ENCODE results near the gene PPFIBP2.
"Not testable (repeated sequence)": the region's sequence is repeated elsewhere in the genome, so short reads cannot be mapped to it uniquely, and the experiment has no call there.

The PPFIBP2 gene

DNA sequence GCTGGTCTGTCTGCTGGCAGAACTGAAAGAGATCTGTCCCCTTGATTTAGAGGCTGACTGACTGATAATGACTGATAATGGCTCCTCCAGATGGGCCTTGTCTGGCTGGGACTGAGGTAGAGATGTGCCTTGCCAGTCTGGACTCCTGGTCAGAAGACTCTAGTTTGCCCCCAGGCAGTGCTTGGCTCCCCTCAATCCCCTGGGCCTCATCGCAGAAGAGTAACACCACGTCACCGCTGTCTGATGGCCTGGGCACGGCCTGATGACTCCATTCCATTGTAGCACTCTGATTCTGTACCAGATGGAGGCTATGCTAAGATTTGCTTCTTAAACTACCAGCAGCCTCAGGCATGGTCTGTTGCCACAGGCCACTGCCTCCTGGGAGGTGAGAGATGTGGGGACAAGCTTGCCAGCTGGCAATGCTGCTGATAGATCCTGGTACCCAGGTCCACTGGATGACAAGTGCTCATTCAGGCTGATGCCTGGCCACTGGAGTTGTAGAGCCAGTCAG is 140.5 kb downstream of the PPFIBP2 start:
- TF ChIP-seq POLR2A (IDR thresholded peaks at IDR 0.05; ENCODE audit: low read depth, low read length), result no peak
- FAIRE-seq (no peak), DNase-seq (ENCODE audit: insufficient read length, low spot score) (no peak)

DNA sequence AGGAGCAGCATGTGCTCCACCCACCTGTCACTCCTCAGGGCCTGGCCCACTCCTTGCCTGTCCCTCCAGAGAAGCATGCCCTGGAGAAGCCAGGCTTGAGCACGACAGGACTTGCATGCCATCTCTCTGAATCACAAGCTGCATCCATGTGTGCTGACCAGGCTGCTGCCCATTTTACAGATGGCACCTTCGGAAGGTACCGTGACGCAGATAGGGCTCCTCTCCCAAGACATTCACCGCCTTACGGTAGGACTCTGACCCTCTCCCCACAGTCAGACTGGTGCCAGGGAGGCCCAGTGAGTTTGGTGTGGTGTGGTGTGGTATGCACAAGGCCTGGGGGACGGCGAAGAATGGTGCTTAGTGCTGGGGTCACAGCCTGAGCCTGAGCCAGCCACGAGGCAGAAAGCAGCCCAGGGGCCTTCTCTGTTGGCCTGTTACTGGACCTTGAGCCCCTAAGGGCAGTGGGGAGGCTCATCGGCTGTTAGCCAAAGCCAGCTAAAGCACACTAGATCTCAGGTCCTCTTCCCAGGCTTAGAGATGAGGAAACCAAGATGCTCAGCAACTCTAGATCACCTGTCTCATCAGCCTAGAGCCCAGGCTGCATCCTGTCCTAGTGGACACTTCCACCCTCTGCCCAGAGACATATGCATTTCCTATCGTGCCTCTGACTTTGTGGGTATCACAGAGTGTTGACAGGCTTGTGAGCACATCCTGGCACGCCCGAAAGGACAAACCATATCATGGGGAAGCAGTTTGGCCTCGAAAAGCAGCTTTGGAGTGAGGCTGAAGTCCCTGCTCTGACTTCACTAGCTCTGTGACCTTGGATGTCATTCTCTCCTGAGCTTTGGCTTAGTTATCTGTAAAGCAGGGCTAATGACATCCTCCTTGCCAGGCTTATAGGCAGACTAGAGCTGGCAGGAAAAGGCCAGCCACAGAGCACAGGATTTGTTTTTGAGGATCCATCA is 141.7 kb downstream of the PPFIBP2 start:
- FAIRE-seq (no peak), DNase-seq (ENCODE audit: insufficient read length, low spot score) (no peak)
- TF ChIP-seq POLR2A (IDR thresholded peaks at IDR 0.05; ENCODE audit: low read depth, low read length), result no peak

DNA sequence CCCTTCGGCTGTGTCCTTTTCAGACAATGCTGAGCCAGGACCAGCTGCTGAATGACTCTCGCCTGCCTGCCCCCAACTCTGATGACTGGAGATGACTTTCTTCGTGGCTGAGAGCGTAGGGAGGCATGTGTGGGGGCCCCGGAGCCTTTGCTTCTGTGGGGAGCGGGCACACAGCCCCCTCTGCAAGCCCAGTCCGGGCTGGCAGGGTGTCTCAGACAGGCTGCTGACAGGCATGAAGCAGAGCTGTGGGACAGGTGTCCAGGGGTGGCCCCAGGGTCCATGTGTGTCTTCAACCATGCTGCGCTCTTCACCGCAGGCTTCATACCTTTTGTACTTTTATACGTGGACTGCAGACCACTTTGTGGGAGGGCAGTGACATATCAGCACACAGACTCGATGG is 142.9 kb downstream of the PPFIBP2 start:
- FAIRE-seq (no peak), DNase-seq (ENCODE audit: insufficient read length, low spot score) (no peak)
- no peak for TF ChIP-seq POLR2A (IDR thresholded peaks at IDR 0.05; ENCODE audit: low read depth, low read length)

DNA sequence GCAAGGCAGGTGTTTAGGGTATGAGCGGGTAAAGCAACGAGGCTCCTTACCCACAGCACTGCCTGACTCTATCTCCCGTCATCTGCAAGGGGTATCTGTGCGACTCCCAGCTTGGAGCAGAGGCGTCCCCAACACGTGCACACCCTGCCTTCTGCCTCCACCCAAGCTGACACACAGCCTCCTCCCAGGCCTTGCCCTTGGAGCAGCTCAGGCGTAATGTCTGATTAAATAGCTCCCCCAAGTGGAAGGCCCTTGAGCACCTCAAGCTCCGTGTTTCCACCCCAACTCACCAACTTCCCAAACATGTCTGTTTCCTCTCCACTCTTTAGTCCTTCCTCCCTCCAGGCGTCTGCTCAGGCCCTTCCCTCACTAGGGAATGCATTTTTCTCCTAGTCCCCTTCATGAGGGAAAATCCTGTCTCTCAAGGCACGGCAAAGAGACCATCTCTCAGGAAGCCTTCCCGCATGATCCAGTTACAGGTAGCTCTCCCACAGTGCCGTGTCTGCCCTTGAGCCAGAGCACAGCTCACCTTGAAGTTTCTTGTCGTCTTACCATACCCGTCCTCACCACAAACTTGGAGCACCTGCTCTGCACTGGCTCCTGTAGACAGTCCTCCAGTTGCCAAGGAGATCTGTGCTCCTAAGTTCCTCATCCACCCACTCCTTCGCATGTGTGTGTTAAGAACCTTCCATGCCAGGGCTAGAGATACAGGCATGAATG is 143.7 kb downstream of the PPFIBP2 start:
- FAIRE-seq (no peak), DNase-seq (ENCODE audit: insufficient read length, low spot score) (peak; percentile 43)
- TF ChIP-seq POLR2A (IDR thresholded peaks at IDR 0.05; ENCODE audit: low read depth, low read length), result no peak

DNA sequence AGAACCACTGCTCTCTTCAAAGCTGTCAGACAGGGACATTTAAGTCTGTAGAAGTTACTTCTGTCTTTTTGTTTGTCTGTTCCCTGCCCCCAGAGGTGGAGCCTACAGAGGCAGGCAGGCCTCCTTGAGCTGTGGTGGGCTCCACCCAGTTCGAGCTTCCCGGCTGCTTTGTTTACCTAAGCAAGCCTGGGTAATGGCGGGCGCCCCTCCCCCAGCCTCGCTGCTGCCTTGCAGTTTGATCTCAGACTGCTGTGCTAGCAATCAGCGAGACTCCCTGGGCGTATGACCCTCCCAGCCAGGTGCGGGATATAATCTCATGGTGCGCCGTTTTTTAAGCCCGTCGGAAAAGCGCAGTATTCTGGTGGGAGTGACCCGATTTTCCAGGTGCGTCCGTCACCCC is 149.7 kb downstream of the PPFIBP2 start:
- FAIRE-seq; DNase-seq (ENCODE audit: insufficient read length, low spot score): not testable (repeated sequence)

DNA sequence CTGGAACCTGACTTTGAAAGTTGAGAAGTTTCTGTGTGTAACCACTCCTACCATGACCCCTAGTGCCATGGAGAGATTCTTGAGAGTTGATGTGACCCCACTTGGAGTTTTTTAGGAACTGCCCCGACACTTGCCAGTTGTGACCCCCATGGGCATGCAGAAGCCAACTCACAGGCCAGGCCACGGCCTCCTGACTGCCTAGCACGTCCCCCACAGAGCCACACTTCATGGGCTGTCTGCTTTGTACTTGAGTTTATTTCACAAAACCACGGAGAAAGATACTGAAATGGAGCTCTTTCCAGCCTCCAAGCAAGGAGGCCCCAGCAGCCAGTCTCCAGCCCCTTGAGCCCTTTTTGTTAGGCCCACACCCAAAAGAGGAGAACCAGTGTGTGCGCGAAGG is 151.1 kb downstream of the PPFIBP2 start:
- TF ChIP-seq POLR2A (IDR thresholded peaks at IDR 0.05; ENCODE audit: low read depth, low read length), result no peak
- DNase-seq (ENCODE audit: insufficient read length, low spot score), result no peak
- no peak for FAIRE-seq

DNA sequence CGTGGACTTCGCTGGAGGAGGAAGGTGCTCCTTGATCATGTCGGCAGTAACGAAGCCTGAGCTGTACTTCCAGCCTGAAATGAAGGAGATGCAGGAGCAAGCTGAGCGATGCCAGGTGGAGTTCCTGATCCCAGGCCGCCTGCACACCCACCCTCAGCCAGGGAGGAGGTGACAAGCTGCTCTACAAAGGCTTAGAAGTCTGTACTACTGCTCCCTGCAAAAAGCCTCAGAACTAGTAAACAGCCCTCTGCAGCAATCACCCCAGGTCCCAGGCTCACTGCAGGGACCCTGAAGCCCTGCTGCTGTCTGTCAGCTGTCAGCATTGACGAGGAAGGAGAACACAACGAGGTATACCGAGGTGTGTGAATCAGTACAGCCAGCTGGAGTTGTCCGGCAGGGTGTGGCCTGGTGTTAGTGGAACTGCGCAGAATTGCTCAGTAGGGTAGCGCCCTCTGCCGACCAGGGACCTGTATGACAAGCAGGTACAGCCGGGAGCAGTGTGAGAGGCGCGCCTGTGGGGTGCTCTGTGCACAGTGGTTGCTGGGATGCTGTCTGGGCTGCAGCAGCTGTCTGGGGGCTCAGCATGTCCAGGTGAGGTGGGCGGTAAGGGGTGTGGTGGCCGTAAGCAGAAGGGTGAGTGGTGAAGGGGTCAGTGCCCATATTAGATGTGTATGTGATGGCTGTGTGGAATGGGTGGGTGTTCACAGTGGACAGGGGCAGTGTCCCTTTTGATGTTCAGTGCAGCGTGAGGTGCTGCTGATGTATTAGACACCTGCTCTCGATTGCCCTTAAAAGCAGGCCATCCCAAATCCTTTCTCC is 151.9 kb downstream of the PPFIBP2 start:
- FAIRE-seq (no peak), DNase-seq (ENCODE audit: insufficient read length, low spot score) (peak; percentile 98)

DNA sequence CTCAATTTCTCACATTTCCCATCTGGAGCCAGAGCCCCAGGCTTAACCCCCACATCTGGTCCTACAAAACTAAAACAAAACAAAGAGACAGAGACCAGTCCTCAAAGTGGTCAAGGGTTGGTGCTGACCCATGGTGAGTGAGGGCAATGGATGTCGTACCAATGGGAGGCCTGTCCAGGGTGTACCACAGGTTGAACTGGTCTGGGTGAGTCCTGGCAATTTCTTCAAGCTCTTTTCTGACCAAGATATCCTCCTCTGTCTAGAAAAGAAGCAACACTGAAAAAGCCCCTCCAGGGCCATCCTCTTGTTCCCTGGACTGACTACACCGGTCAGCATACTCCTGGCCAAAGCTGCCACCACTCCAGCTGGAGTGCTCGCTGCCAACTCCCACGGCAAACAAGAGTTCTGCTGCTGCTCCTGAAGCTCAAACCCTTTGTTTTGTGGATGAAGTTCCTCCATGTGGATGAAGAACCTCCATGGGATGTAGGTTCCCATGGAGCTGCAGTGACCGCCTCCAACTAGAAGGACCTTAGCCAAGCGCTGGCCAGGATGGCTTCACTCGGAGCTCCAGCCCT is 152.6 kb downstream of the PPFIBP2 start:
- no peak for DNase-seq (ENCODE audit: insufficient read length, low spot score)
- TF ChIP-seq POLR2A (IDR thresholded peaks at IDR 0.05; ENCODE audit: low read depth, low read length), result no peak
- FAIRE-seq, result no peak

More for the DNA sequence above, 151.9 kb downstream of the PPFIBP2 start:
- TF ChIP-seq POLR2A (IDR thresholded peaks at IDR 0.05; ENCODE audit: low read depth, low read length), result no peak

DNA sequence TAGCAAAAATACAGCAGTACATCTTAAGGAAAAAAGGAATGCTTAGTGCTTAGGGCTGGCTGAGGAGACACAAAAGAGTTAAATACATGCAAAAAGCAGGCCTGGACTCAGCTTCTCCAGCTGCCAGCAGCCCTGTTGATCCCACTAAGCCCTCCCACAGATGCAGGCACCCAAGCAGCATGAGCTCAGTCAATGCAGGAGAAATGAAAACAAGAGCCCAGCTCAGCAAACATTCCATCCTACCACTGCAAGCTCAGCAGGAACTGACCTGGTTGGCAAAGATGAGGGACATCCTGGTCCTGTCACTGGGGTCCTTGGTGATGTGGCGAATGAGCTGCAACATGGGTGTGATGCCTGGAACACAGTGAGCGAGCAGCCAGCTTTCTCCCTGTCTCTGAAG is 153.7 kb downstream of the PPFIBP2 start:
- no peak for TF ChIP-seq POLR2A (IDR thresholded peaks at IDR 0.05; ENCODE audit: low read depth, low read length)
- FAIRE-seq (no peak), DNase-seq (ENCODE audit: insufficient read length, low spot score) (no peak)

DNA sequence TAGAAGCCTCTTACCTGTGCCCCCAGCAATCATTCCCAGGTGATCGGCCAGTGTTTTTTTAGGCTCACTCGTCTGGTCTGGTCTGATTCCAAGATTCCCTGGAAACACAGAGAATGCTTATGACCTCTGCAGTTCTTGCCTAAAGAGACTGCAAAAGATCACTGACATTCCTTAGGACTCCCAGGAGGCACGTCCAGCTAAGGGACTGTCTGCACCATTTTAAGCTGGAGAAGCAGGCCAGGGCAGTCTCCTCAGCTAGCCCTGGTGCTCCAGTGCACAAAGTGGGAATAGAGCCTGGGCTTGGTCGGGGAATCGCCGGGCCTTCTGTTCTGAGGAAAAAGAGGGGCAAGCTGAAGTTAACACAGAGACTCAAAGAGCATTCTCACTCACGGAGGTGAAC is 154.7 kb downstream of the PPFIBP2 start:
- no peak for DNase-seq (ENCODE audit: insufficient read length, low spot score)
- TF ChIP-seq POLR2A (IDR thresholded peaks at IDR 0.05; ENCODE audit: low read depth, low read length), result no peak
- no peak for FAIRE-seq

DNA sequence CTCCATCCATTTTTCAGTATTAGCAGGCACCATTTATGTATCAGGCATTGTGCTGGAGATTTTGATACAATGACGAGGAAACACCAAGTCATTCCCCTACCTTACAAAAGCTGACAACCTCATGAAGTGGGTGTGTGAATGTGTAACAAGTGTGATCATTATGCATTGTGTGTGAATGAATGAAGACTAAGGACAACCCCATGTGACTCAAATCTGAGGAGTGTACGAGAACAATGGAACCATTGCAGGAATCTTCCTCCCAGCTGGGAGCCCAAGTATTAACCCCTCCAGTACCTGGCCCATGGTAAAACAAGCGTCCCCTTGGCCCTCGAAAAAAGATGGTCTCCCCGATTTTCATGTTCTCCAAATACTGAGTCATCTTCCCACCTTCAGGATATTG is 155.1 kb downstream of the PPFIBP2 start:
- no peak for TF ChIP-seq POLR2A (IDR thresholded peaks at IDR 0.05; ENCODE audit: low read depth, low read length)
- FAIRE-seq (no peak), DNase-seq (ENCODE audit: insufficient read length, low spot score) (no peak)

DNA sequence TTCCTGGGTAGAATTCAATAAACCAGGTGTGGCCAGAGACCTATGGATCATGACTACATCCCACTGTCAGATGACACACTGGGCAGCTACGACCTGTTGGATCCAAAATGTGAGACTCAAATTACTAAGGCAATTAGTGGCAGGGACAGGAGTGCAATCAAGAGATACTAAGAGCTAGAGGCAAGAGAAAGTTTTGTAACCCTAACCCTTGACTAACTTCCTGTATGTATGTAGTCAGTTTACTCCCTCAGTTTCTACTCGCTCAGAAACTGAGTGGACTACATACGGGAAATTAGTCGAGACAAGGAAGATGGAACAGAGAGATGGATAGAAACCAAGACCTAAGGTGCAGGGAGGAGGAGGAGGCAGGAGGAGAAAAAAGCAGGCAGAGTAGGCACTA is 156.8 kb downstream of the PPFIBP2 start:
- TF ChIP-seq POLR2A (IDR thresholded peaks at IDR 0.05; ENCODE audit: low read depth, low read length), result no peak
- no peak for FAIRE-seq
- no peak for DNase-seq (ENCODE audit: insufficient read length, low spot score)
